ENCODE data around the gene FRMPD2.
"Not testable (repeated sequence)": the region's sequence is repeated elsewhere in the genome, so short reads cannot be mapped to it uniquely, and the experiment has no call there.

FRMPD2 gene

GRCh38 chr10:48122618-48123017, 151.9 kb downstream of the FRMPD2 start:
- DNase-seq = not testable (repeated sequence)

GRCh38 chr10:48110277-48110676, 164.2 kb downstream of the FRMPD2 start:
- DNase-seq = not testable (repeated sequence)
